ENCODE data around the gene TNKS2.

GRCh38 chr10:91891125-91892001 lies 93.1 kb downstream of the TNKS2 start:
- TF ChIP-seq CTCF (IDR thresholded peaks at IDR 0.05; ENCODE audit: low read depth, low read length, poor library complexity, severe bottlenecking) = no peak
- TF ChIP-seq EZH2phosphoT487 (IDR thresholded peaks at IDR 0.05; ENCODE audit: borderline replicate concordance, low read length) = no peak

Data from DOHH2 (cell line).